GM18951 (cell line): ENCODE data around the gene FRMD4A.

Experiments
- POLR2A ChIP-seq: IDR thresholded peaks from 4 replicates; pipeline ENCODE4 v1.6.1; 2011; ENCODE audit warnings: mild to moderate bottlenecking; ENCODE audit not compliant: insufficient read length, insufficient read depth; ENCODE audit errors: extremely low read depth
- in situ Hi-C: fragments of 300-500 bp; cut with MboI; formaldehyde crosslinking; loops from one replicate; pipeline ENCODE4 v1.12.0; 2022; ENCODE audit warnings: low sequenced_read_pairs, mixed read lengths, inconsistent platforms; ENCODE audit not compliant: unreplicated experiment

Gene FRMD4A

DNA sequence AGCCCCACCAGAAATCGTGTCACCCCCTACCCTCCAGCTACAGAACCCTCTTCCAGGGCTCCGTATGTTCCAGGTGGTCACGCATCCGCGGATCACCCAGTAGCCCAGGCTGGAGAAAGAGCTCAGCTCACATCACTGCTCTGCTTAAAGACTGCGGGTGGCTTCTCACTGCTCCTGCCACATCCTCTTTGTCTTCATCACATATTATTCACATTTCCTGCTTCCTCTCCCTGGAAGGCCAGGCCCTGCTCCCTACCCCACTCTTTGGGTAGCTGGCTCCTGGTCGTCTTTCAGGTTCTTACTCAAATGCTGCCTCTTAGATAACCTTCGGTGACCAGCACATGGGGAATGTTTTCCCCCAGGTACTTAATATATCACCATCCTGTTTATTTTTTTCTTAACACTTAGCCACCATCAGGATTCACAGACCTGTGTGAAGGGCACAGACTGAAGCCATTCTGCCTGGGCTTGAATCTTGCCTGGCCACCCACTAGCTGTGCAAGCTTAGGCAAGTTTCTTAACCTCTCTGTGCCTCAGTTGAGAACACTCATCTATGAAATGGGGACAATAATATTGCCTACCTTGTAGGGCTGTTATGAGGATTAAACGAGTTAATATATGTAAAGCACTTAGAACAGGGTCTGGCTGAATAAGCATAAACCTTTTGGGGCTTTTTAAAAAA is 436.2 kb downstream of the FRMD4A start:
- in situ Hi-C loops, result no loop called here

DNA sequence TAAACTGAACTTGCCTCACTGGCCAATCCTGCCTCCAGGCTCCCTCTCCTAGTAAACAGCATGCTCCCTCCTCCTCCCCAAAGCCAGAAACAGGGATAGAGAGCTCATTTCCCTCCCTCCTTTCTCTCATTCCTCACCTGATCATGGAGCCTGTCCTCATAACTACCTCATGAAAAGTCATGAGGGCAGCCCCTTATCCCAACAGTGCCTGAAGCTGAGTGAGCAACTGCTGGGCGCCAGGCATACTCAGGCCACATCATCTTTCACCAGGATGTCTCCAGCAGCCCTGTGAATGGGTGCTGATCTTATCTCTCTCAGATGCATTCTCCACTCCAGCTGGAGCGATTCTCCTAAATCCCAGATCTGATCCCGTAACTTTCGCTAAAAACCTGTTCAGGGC is 436.8 kb downstream of the FRMD4A start:
- in situ Hi-C loops, result no loop called here
- TF ChIP-seq POLR2A, result no peak

More for the DNA sequence above, 436.2 kb downstream of the FRMD4A start:
- no peak for TF ChIP-seq POLR2A

DNA sequence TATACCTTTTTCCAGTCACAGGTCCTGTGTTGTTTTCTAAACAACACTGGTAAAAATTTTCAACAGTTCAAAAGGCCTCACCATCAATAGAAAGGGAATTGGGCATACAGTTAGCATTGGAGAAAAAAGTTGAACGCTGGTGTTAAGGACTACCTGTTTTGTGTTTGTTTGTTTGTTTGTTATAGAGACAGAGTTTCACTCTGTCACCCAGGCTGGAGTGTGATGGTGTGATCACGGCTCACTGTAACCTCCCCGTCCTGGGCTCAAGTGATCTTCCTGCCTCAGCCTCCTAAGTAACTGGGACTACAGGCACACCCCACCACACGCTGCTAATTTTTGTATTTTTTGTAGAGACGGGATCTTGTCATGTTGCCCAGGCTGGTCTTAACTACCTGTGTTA is 437.9 kb downstream of the FRMD4A start:
- no peak for TF ChIP-seq POLR2A
- in situ Hi-C loops, result no loop called here

DNA sequence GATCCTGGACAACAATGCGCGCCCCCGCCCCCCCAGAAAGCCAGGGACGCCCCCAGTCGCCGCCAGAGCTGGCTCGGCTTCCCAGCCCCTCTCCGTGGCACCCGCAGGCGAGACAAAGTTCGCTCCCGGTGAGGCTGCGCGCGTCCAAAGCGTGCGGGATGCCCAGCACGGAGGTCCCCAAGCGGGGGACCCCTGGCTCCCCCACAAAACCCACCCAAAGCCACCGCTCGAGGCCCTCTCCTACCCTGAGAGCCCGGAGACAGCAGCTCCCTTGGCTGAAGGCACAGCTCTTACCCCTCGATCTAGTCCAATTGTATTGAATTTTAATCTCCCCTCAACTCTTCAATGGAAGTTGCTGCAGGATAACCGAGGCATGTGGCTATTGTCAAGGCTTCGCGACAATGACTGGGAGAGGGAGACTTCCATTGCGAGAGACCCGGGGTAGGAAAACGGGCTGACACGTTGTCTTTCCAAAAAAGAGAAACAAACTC is 438.7 kb downstream of the FRMD4A start:
- in situ Hi-C loops, result no loop called here
- TF ChIP-seq POLR2A, result no peak

DNA sequence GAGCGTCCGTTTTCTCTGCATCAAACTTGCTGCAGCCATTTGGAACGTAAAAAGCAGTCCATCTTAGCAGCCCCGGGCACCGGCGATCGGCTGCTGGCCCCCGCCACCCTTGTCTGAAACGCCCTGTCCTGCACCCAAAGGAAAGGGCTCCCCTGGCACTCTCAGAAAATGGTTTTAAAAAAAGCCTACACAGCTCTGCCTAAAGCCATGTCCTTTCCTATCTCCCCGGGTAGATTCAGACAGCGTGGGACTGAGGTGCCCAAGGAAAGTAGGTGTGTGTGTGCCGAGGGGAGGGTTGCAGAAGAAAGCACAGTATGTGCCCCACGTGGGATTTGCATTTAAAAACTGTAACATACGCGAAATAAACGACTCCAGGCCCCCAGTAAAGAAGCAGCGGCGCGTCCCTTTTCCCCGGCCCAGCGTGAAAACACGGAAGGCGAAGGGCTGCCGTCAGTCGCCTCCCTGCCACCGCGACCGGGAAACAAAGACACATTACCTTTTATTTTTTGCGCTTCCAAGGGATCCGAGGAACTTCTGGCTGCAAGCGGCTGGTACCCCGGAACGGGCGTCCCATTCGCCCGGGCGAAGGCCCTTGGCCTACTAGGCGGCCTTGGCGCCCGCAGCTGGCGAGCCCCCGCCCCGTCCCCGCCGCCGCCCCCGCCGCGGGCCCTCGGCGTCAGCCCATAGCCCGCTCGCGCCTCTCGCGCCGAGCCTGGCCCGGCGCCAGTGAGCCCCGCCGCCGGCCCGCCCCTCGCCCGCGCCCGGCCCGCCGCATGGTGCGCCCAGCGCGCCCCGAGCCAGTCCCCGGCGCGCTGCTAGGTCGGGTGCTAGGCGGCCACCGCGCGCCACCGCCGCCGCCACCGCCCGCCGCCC is 439.4 kb downstream of the FRMD4A start:
- no peak for TF ChIP-seq POLR2A
- in situ Hi-C loops, result no loop called here

DNA sequence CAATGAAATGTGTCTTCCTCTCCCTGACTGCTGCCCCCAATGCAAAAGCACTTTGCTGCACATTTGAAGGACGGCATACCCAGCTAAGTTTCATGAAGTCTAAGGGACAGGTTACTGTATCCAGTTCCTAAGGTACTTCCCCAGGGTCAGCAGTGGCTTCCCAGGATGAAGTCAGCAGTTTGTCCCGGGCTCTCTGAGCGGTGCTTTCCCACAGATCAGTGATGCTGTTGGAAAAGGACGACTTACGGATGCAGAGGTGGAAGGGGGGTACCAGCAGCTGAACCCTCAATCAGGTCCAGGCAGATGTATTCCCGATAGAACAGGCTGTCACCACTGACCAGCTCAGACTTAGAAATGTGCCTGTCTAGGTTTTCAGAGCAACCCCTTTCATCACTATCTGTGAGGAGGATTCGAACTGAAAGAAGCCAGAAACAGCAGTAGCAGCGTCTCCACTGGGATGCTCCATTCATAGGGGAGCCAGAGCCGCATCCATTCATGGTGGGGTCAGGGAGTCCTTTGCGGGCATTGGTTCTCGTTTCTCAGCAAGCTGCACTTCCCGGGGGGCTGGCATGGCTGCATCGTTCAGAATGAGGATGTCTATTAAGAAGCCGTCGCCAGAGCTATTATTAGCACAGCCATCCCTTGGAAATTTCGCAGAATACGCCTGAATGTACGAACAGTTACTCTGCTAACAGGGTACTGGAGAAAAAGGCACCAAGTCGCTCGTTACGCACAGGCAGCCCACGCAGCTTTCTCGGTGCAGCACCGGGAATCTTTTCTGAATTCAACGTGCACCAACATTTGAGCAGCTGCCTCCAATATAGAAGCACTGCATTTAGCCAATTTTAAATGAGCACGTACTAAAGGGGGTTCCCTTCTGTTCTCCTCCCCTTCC is 440.2 kb downstream of the FRMD4A start:
- TF ChIP-seq POLR2A, result no peak
- in situ Hi-C loops, result no loop called here

DNA sequence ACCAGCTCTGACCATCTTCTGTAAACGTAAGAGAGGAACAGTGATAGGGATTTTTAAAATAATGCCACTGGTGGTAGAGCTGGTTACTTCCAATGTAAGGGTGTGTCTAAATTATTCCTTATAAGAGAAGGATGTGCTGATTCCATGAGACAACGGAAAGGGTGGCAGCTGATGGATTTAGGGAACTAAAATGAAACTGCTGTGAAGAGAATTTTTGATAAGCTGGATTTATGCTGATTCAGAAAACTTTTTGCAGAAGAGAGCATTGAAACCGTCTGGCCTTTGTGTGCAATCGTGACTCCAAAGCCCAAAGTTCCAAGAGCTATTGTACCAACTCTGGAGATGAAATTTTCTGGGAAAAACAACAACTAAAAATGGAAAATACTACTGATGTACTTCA is 443.0 kb downstream of the FRMD4A start:
- in situ Hi-C loops, result no loop called here
- no peak for TF ChIP-seq POLR2A

DNA sequence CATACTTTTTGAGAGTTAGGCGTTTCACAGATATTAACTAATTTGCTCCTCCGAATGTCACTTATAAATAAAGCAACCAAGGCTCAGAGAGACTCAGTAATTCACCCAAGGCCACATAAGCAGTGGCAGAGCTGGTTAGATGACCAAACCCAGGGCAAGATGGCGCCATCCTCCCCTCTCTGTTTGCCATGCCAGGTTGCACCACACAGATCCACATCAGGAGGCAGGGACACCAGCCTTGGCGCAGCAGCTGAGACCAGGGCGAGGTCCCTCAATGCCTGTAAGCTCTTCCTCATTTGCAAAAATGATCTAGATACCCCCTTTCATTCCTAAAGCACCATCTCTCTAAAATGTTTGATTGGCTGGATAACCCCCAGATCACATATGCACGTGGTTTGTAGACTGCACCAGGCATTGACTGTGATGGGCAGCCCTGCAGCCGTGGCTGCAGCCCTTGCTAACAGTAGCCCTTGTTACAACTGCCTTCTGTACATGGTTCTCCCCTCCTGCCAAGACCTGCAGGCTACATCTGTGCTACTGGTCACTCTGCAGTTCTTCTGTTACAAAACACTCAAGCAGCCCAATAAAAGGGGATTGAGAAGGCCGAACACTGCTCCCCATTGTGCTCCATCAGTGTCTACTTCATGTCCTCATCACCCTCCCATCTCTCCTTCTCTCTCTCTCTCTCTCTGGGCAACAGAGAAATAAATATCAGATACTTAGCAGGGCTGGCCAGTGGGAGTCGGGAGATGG is 445.3 kb downstream of the FRMD4A start:
- no peak for TF ChIP-seq POLR2A
- in situ Hi-C loops, result no loop called here

DNA sequence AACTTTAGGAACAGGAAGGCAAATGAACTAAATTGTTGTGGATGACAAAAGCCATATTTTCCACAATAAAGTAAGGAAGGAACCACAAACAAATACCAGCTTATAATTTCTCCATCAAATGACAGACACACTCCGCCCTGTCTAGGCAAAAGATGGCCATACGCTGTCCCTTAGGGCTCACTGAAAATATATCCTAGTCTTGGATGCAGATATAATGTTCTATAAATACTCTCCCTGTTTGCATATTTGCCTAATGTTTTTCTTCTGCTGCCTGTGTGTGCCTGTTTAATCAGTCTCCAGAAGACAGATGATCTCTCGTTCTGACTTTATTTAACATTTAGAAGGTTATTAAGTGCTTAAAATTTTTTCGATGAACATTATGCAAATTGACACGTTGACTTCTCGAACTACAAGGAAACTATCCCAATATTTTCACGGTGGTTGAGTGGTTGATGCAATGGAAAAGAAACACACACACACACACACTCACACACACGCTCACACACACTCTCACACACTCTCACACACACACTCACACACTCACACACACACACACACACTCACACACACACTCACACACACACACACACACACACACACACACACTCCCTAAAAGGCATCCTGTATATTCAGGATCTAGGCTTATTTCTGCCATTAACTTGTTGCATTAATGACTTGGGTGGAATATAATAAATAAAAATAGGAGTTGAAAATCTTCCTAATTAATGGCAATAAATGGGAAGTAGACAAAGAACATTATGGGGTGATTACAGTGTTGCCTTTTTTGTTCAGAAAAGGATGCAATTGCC is 446.9 kb downstream of the FRMD4A start:
- in situ Hi-C loops, result no loop called here
- TF ChIP-seq POLR2A, result no peak

DNA sequence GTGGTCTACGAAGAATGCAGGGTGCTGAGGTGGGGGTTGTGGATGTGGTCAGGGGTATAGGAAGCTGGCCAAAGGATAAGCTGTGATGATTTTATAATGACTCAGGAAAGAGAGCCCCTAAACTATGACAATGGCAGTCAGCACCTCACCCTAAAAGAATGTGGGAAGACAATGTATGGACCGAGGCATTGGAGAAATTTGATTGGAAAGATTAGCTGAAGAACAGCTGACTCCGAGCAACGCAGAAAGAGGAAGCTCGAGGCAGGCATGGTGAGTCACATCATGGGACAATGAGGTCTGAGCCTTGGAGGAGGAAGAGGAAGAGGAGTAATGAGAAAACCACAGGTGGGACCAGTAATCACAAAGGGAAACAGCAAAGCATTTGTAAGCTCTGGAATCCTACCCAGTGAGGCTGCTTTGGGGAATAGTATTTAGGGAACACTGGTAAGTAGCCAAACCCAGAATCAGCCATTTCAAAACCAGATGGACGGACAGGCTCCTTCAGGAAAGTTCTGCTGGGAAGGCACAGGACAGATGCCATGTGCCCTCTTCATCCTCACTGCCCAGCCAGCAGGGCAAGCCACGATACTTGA is 448.5 kb downstream of the FRMD4A start:
- no peak for TF ChIP-seq POLR2A
- in situ Hi-C loops, result no loop called here

DNA sequence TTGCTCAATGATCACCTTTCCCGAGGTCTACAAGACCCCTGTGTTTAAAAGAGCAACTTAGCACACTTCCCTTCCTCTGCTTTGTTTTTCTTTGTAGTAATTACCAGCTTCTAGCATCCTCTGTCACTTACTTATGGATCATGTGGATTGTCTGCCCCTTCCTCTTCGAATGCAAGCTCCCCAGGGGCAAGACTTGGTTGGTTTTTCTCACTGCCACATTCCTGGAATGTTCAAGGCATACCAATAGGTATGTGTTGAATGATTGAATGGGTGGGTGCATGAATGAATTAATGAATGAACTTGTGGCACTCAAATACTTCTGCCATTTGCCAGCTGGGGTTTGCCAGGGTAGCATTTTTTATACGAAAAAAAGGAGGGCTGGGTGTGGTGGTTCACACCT is 450.0 kb downstream of the FRMD4A start:
- in situ Hi-C loops, result no loop called here
- TF ChIP-seq POLR2A, result no peak
